ENCODE measurements around the gene DLEC1.

GRCh38 chr3:38124324-38125122 lies 85.5 kb downstream of the DLEC1 start:
- TF ChIP-seq CTCF (IDR thresholded peaks at IDR 0.05) (no peak), TCF7L2 (IDR thresholded peaks at IDR 0.05; ENCODE audit: low read depth, low read length) (no peak), REST (IDR thresholded peaks at IDR 0.05; ENCODE audit: insufficient read depth in 1 of 2, low read depth in 2 of 2, low read length in 1 of 2) (no peak)
